AML-193 (cell line): ENCODE measurements around the gene MYLK.
A peak's percentile ranks its signal among the peaks of the same experiment; 100 is the strongest.

Source experiments
- DNase-seq, 2 experiments: peaks; one replicate each; lab custom pipeline; 2025; lab: John Stamatoyannopoulos, UW

MYLK gene

DNA sequence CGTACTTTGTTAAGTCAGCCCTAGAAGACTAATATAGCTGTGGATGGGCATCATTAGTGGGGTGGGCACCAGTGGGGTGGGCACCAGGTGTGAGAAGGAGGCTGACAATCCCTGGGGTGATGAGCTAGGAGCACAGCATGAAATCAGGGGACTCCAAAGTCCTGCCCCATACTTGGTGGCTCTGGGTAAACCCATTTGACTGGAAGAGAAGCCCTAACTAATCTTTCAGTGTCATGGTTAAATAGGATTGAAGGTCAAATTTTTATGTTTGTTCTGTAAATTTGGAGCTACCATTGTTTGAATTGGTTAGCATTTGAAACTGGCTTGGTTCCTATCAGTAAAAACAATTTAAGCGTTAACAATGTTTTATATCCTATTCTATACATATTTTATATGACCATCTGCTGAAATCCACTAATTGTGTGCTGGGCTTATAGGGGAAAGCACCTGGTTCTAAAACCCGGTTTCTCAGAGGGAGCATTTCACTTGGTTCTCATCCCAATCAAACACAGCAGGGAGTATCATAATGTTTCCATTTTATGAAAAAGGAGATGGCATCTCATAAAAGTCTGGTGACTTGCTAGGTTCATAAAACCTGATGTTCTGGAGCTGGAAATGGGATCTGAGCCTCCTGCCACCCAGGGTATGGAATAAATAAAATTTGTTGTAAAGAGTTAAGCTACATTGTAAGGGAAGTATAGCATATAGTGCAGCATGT lies 211.5 kb downstream of the MYLK start:
- DNase-seq, result no peak

DNA sequence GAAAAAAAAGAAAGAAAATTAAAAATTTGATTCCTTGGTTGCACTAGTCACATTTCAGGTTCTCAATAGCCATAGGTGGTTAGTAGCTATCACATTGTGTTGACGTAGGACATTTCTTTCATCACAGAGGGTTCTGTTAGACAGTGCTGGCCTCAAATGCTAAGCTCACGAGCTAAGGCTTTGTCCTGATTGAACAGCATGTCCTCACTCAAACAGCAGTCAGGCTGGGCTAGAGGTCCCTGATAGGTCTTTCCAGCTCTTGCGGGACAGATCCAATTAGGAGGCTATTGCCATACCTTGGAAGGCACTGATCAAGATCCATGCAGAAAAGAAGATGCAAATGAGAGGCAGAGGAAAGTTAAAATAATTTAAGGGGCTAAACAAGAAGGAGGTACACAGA lies 213.4 kb downstream of the MYLK start:
- DNase-seq, result no peak

DNA sequence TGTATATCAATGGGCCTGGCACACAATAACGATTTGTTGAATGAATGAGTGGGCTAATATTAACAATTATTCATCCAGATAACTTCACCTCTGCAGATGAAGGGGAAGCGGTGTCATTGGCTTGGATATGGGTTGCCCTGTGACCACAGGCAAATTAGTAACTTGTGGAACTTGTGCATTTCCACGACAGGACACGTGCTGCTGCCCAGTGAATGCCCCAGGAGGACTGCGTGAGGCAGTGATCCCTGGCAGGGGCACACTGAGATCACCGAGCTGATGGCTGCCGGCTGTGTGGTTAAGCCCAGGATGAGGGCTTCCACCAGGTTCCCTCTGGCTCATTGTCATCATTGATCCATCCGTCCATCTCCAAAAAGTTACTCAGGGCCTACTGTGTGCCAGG lies 215.2 kb downstream of the MYLK start:
- no peak for DNase-seq

DNA sequence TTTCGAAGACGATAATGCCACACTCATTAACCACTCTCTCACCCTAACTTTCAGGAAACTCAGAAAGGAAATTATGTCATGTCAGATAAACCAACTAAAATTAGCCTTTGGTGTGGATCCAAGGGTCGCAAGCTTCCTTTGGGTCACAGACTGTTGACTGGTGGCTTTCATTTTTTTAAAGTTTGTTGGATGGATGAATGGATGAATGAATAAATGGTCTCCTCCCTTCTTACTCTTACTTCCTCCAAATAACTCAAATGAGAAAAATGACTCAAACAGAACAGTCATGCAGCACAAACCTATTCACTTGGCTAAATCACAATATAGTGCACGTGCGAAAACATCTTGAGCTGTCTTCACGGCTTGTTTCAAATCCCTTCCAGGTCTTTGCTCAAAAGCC lies 216.3 kb downstream of the MYLK start:
- no peak for DNase-seq

DNA sequence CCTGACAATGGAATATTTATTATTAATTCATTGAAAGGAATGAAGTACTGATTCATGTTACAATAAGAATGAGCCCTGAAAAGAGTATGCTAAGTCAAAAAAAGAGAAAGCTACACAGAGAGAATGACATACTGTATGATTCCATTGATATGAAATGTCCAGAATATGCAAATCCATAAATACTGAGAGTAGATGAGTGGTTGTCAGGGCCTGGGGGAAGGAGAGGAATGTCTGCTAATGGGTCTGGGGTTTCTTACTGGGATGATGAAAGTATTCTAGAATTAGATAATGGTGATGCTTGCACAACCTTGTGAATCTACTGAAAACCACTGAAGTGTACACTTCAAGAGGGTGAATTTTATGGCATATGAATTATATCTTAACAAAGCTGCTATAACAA lies 219.4 kb downstream of the MYLK start:
- DNase-seq, result no peak

DNA sequence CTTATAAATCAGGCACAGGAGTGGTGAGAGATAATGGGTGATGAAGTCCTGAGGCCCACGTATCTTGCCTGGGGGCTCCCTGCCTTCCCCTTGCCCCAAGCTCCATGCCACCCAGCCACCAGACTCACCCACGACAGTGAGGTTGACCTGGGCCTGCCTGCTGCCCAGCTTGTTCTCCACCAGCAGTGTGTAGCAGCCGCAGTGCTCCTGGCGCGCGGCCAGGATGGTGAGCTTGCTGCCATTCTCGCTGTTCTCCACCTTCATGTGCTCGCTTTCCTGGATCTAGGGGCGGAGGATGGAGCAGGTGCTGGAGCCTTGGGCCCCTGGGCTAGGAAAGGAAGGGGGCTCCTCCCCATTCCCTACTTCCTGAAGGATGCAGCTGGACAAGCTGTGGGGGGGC lies 220.2 kb downstream of the MYLK start:
- DNase-seq, result no peak

DNA sequence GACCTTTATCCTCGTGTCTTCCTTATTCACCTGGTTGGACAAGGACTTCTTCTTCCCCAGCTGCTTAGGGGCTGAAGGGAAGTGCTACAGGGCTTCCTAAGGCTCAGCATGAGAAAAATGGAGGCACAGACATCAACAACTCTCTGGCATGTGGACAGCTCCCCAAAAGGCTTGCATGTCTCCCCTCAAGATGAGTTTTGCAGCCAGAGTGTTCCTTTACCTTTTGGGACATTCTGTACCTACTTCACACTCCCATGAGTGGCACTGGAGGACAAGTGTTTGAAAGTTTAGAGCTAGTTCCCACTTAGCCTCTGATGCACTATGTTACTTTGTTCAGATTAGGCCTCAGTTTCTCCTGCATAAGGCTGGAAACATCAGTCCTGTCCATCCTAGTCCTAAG lies 222.2 kb downstream of the MYLK start:
- DNase-seq, result no peak

DNA sequence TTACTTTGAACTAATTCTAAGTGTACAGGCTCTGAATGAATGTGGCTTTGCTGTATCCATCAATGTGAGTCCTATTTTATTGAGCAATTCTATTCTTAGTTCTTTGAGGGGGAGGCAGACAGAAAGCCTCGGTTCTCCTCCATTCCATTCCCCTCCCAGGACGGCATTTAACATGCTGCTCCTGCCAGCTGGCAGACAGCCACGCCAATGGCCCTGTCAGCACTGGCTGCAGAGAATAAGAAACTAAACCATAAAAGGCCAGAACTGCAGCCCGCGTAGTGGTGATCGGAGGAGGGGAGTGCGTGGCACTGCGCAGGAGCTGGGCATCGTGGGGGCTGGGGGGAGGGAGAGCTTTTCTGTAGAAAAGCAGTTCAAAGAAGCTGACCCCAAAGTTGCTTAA lies 223.2 kb downstream of the MYLK start:
- DNase-seq, result no peak

DNA sequence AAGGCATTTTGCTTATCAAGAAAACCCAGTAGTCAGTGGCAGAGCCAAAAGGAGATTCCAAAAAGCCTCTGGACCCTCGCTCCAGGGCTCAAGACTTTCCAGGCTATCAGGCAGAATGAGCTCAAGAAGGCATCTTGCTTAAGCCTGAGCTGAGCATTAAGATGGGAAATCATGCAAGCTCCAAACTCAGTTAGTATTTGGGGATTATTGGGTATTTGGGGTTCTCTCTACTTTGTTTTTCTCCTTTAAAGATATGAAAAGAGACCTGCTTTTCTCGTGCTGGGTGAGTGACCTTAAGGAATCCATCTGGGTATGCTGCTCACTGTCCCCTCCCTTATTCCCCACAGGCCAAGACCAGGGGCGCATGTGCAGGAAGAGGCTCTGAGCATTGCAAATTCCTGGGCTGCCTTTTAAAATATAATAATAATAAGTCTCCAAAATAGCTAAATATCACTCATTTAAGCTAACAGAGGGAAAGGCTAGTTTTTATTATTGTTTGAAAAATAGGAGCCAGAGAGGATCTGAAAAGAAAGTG lies 223.9 kb downstream of the MYLK start:
- no peak for DNase-seq

DNA sequence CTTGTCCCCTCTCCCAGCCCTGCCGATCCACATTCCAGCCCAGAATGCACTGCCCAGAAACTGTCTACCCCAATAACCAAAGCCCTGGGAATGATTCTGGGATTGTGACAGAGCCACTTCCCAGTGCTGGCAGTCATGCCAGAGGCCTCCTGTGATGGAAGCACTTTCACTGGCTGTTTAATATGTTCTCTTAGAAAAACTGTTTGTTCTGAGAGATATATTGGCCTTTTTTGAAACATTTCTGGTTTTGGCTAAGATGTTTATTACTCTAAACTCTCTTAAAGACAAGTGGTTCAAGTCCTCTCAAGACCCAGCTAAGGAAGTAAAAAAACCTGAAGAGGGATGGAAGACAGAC lies 225.3 kb downstream of the MYLK start:
- no peak for DNase-seq

DNA sequence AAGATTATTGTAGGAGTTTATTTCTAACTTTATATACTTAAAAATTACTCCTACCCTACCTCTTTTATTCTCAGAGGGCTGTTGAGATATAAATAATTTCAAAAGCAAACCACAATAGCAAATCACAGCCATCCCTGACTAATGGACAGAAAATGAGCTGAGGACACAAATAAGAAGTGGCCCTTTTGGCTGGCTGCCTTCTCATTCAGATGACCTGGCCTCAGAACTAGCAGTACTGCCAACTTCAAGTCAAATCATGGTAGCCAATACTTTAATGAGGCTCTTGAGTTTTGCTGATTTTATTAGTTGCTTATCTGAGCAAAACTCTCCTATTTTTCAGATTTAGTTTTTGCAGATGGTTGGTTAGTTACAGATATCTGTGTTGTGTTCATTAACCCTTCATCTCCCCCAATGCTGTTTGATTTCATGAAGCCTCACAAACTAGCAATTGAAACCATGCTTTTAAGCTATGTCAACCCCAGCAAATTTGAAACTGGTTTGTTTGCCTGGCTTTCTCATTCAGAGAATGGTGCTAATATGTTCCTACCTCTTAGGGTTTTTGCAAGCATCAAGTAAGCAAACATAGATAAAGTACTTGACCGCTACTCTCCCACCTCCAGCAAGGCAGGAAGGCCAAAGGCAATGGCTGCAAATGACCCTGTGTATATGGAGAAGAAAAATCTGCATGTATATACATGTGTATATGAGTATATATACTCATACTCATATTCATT lies 225.8 kb downstream of the MYLK start:
- no peak for DNase-seq

DNA sequence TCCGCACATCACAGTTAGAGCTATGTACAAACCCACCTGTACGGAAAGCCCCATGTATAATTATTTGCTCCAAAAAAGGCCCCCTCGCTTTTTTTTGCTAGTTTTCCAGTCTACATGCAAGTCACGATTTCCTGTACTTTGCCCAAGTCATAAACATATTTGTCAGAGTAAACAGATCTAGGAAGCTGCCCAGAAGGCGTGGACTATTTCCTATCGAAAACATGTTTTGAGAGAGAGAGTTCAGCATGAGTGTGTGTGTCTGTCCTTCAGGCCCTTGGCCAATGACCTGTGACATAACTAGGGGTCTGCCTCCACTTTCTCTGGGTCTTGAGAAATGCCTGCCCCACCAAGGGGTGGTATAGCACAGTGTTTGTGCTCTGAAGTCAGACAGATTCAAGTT lies 226.6 kb downstream of the MYLK start:
- DNase-seq, result no peak

DNA sequence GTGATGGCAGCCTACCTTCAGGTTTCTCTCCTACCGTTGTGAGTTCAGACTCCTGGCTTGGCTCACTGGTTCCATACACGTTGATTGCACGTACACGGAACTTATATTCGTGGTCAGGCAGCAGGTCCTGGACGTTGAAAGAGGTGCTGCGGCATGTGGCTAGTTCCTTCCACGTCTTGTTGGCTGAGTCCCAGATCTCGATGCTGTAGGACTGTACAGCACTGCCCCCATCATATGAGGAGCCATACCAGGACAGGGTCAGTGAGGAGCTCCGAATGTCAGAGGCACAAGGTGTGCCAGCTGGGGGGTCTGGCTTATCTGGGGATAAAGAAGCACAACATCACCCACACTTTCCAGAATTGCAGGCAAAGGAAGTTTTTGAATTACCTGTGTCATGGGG lies 227.0 kb downstream of the MYLK start:
- DNase-seq, result no peak

DNA sequence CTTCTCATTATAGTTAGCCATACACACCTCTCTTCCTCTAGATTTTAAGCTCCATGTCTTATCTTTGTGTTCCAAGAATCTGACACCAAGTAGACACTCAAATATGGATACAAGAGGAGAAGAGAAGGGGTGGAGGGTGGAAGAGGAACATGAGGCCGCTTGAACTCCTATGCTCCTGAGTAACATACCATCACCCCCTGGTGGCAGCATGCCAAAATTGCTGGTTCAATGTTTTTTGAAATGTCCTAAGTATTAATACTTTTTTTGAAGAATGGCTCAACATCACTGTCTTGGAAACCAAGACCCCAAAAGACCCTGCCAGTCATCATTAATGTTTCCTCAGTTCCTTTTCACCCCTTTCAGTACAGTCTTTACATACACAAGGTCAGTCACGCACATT lies 227.4 kb downstream of the MYLK start:
- DNase-seq, result no peak

DNA sequence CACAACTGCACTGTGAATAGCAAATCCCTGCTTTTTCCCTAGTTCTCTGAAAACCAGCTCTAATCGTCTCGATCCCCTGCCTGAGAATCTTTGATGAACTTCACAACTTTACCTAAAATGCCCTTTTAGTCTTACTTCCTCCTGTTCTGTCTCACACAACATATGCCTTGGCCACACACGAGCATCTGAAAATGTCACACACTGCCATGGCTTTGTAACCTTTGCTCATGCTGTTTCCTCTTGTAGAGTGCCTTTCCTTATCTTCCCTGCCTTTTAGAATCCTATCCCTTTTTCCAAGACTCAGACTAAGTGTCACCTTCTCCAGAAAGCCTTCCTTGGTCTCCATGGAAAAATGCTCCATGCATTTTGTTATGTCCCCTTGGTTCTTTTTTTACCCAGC lies 227.9 kb downstream of the MYLK start:
- DNase-seq, result no peak

DNA sequence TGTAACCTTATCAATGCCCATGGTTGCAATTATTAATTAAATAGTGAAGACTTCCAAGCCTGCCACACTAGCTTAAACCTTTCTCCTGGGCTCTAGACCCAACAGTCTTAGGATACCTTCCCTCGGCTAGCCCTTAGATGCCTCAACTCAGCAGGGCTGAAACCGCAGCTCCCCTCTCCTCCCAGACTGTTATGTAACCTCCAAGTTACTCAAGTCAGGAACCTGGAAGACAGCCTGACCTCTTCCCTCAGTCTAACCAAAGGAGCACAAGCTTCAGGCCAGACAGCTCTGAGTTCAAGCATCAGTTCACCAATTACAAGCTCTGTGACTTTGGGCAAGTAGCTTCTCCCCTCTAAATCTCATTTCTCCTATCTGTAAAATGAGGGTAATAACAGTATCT lies 228.7 kb downstream of the MYLK start:
- DNase-seq, result peak; percentile 54 to 58

DNA sequence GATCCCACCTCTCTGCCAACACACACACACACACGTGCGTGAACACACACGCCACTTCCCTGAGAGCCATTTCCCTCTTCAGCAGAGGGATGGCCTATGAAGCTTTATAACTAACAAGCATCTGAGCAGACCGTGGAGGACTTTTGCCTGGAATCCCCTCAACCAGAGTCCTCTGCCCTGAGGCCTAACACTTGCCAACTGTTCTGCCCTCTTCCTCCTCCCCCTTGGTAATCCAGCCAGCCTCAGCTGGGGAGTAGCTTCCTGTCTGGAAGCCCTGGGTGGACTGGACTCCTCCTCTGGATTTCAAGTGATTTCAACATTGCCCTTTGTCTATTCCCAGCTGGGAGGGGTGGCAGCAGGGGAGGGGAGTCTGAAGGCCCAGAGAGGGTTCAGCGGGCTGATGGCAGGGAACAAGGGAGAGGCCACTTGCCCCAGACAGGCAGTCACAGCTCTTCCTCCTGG lies 230.9 kb downstream of the MYLK start:
- DNase-seq, result peak; percentile 32 to 43

DNA sequence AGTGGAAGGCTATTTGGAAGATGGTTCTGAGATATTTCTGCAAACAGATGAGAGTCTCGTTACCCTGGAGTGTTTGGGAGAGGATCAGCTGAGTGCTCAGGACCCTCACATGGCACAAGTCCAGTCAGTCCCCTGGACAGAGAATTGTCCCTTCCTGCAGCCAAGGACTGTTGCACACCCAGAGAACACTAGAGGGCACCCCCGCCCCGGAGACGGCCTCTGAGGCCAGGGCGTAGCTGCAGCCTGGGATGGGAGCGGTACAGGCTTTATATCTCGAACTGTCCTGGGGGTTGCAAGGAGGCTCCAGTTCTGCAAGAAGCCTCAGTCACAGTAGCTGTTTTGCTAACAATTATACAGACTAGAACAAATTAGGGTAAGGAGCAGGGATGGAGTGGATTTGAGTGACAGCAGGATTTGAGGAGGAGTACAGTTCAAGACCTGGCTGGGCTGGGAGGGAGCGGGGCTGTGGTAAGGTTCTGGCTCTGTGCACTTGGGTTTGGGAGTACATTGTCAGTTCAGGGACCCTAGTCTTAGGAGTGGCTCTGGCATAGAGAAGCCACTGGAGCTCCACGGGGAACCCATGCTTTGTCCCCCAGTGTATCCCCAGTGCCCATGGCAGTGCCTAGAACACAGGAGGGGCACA lies 231.7 kb downstream of the MYLK start:
- peak; percentile 80 for DNase-seq

DNA sequence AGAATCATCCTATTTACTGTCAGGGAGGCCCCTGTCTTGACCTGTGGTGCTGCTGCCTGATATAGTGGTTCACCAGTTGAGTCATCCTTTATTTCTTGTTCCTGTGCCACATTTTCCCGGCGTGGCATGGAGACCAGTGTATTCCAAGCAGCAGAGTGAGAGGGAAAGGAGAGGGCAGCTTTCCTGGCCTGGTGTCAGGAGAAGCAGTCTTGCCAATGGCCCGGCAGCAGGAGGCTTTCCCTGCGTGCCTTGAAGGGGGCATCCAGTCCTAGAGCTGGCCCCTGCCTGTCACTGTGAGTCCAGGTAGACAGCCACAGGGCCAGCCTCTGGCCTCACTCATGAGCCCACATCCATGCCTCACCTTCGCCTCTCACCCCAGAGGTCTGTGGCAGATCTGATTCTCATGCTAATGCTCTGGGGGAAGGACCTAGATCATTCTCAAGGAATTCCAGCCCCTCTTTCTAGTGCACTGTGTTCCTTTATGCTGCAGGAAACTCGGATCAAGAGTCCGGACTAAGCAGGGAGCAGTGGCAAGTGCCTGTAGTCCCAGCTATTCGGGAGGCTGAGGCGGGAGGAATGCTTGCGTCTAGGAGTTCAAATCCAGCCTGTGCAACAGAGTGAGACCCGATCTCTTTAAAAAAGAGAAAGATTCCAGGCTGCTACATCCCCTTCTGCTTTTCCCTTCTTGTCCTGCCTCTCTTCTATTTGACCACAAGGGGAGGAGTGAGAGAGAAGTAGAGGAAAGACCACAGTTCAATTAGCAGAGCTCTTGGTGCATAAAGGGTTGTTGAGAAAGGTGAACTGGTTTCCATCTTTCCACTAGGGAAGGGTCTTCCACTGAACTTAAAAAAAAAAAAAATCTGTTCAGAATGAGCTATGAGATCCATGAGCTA lies 232.4 kb downstream of the MYLK start:
- no peak for DNase-seq

DNA sequence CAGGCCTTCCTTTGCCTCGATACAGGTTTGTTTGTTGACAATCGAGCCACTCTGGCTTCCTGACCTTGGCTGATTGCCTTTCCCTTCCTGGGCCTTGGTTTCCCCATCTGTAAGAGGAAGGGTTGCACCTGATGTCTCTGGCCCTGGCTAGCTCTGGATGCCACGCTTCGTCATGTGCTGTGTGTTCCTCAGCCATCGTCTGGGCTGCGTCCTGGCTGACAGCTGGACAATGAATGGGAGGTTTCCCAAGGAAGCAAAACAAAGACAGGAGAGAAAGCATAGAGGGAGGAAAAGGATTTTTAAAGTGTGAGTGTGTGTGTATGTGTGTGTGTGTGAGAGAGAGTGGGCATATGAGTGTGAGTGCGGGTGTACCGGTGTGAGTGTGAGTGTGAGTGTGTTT lies 234.0 kb downstream of the MYLK start:
- no peak for DNase-seq

DNA sequence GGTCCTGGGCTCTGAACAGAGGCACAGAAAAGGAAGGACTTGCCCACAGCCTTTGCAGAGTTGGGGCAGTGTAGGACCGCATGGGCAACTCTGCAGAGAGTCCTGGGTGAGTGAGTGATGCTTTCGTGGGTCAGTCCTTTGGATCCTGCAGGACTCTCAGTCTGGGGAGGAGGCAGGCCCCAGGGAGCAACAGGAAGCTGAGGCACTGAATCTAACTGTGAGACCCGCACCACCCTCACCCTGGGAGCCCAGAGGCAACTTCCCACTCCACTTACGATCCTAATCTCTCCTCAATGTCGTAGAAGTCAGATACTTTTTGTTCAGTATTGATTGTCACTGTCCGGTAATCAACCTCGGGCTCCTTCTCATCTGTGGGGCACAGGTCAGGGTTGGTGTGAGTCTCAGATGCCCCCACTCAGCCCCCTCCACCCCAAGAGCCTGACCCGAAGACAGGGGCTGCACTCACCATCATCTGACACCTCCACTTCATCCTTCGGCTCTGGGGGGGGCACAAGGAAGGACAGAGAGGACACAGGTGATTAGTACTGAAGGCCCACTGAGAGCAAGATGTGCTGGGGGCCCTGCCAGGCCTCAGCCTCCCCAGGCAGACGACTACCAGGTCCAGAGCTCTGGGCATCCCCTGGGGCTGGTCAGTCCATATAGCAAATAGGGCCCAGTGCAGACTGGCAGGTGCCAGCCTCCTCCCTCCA lies 235.3 kb downstream of the MYLK start:
- no peak for DNase-seq
